DLD1 (cell line): ENCODE data around the gene PTRHD1.

Source experiments
- in situ Hi-C: cut with HindIII; loops from 2 replicates; pipeline ENCODE4 v1.10.0; 2017; ENCODE audit warnings: low sequenced_read_pairs

Gene PTRHD1

DNA sequence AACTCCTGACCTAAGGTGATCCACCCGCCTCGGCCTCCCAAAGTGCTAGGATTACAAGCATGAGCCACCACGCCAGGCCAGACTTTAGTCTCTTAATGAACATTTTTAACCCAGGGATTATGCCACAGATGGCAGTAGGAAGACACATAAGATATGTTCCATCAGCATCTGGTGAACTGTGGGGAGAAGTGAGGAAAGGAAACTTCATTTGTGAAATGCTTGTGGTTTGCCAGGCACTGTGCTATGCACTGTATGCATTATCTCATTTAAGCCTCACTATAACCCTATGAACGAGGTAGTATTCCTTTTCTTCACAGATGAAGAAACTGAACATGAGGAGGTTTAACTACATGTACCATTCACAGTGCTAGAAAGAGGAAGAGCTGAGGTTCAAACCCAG, 29.3 kb downstream of the PTRHD1 start:
- in situ Hi-C loops: no loop called here

GRCh38 chr2:24762518-24762917, 30.7 kb downstream of the PTRHD1 start:
- in situ Hi-C loops: no loop called here

- in situ Hi-C loops: no loop called here
These were observed 31.3 kb downstream of the PTRHD1 start for GRCh38 chr2:24761866-24762265.

GRCh38 chr2:24756789-24757188, 36.4 kb downstream of the PTRHD1 start:
- in situ Hi-C loops: no loop called here

GRCh38 chr2:24754985-24755705, 38.0 kb downstream of the PTRHD1 start:
- in situ Hi-C loops: no loop called here

GRCh38 chr2:24749069-24749691, 44.0 kb downstream of the PTRHD1 start:
- in situ Hi-C loops: no loop called here

- in situ Hi-C loops: no loop called here
These were observed 45.9 kb downstream of the PTRHD1 start for GRCh38 chr2:24747299-24747698.

- in situ Hi-C loops: no loop called here
These were observed 47.4 kb downstream of the PTRHD1 start for GRCh38 chr2:24745825-24746224.

GRCh38 chr2:24744356-24744755, 48.8 kb downstream of the PTRHD1 start:
- in situ Hi-C loops: no loop called here

GRCh38 chr2:24743924-24744323, 49.3 kb downstream of the PTRHD1 start:
- in situ Hi-C loops: no loop called here

DNA sequence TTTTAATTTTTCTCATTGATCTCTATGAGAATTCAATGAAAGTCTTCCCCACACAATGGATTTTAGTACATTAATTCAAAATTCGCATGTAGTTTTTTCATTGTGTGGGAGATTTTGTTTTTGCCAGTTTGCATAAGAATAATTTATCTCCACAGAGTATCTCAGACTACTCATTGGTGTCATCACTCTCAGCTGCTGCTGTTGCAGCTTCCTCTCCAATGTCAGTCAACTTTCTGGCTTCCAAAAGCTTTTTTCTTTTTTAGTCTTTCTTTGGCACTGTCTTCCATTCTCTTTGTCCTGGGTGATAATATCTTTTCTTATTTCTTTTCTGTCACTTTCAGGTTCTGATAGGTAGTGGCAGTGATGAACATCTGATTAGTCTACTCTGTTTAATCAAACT, 50.5 kb downstream of the PTRHD1 start:
- in situ Hi-C loops: no loop called here

- in situ Hi-C loops: no loop called here
These were observed 53.0 kb downstream of the PTRHD1 start for GRCh38 chr2:24740142-24740541.
